ENCODE measurements around the gene GNAO1. TPM values are rescaled to one million over a fixed set of nuclear protein-coding genes. Genes with fewer than 3 reads are reported as not detected.

GNAO1 gene
- total RNA-seq, 1 experiment from 2014 or later = not detected

- TF ChIP-seq, protein P1, sequence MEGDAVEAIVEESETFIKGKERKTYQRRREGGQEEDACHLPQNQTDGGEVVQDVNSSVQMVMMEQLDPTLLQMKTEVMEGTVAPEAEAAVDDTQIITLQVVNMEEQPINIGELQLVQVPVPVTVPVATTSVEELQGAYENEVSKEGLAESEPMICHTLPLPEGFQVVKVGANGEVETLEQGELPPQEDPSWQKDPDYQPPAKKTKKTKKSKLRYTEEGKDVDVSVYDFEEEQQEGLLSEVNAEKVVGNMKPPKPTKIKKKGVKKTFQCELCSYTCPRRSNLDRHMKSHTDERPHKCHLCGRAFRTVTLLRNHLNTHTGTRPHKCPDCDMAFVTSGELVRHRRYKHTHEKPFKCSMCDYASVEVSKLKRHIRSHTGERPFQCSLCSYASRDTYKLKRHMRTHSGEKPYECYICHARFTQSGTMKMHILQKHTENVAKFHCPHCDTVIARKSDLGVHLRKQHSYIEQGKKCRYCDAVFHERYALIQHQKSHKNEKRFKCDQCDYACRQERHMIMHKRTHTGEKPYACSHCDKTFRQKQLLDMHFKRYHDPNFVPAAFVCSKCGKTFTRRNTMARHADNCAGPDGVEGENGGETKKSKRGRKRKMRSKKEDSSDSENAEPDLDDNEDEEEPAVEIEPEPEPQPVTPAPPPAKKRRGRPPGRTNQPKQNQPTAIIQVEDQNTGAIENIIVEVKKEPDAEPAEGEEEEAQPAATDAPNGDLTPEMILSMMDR (IDR thresholded peaks at IDR 0.05; ENCODE audit: unreplicated experiment) = no peak
- Mint-ChIP-seq H3K27ac (ENCODE audit: unreplicated experiment) (no peak overlapping the region), H3K4me3 (ENCODE audit: low read depth, unreplicated experiment) (no peak overlapping the region), H3K9me3 (ENCODE audit: low read depth, unreplicated experiment) (no peaks in the 10 kb centered on the region), H3K36me3 (ENCODE audit: insufficient read depth, unreplicated experiment) (no peaks in the 10 kb centered on the region), H3K4me1 (ENCODE audit: low read depth, unreplicated experiment) (peaks cover 21% of the 10 kb centered on the region), H3K27me3 (ENCODE audit: unreplicated experiment) (peaks cover 38% of the 10 kb centered on the region)
- intact Hi-C loops (cut with micrococcal nuclease; ENCODE audit: unreplicated experiment) = no loop called here
- DNase-seq = no peak
- CTCF ChIA-PET = interaction anchor here (0.7 kb wide), 2 partner anchors 297 to 984 kb away, joined by 4 to 7 read pairs; no protein-coding TSS in a partner anchor
- BruUV-seq (replicated peaks) = no TSS peak
Observed at GRCh38 chr16:56294014-56294413, 102.7 kb downstream of the GNAO1 start.

DNA sequence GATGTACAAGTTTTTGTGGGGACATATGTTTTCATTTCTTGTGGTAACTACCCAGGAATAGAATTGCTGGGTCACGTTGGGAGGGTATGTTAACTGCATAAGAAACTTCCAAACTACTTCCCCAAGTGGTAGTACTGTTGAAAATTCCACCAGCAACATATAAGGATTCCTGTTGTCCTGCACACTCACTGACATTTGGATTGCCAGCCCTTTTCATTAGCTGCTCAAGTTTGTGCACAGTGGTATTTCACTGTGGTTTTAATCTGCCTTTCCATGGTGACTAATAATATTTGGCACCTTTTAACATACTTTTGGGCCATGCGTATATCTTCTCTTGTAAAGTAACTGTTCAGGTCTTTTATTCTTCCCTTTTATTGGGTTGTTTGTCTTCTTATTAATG is 103.3 kb downstream of the GNAO1 start:
- intact Hi-C loops (cut with micrococcal nuclease; ENCODE audit: unreplicated experiment) = no loop called here
- CTCF ChIA-PET = no interaction called here
- no peak for DNase-seq
- Mint-ChIP-seq H3K4me3 (ENCODE audit: low read depth, unreplicated experiment) (no peak overlapping the region), H3K9me3 (ENCODE audit: low read depth, unreplicated experiment) (no peaks in the 10 kb centered on the region), H3K27ac (ENCODE audit: unreplicated experiment) (no peak overlapping the region), H3K27me3 (ENCODE audit: unreplicated experiment) (peaks cover 38% of the 10 kb centered on the region), H3K4me1 (ENCODE audit: low read depth, unreplicated experiment) (peaks cover 27% of the 10 kb centered on the region), H3K36me3 (ENCODE audit: insufficient read depth, unreplicated experiment) (no peaks in the 10 kb centered on the region)
- no TSS peak for BruUV-seq (replicated peaks)
- TF ChIP-seq, protein P1 (IDR thresholded peaks at IDR 0.05; ENCODE audit: unreplicated experiment) = no peak

GRCh38 chr16:56295059-56295665 is 103.9 kb downstream of the GNAO1 start:
- intact Hi-C loops (cut with micrococcal nuclease; ENCODE audit: unreplicated experiment) = no loop called here
- peaks cover 29% of the 10 kb centered on the region for H3K4me1 Mint-ChIP-seq (ENCODE audit: low read depth, unreplicated experiment)
- CTCF ChIA-PET = no interaction called here
- no peaks in the 10 kb centered on the region for H3K9me3 Mint-ChIP-seq (ENCODE audit: low read depth, unreplicated experiment)
- H3K27ac Mint-ChIP-seq (ENCODE audit: unreplicated experiment) = no peak overlapping the region
- no TSS peak for BruUV-seq (replicated peaks)
- TF ChIP-seq, protein P1 (IDR thresholded peaks at IDR 0.05; ENCODE audit: unreplicated experiment) = no peak
- peaks cover 37% of the 10 kb centered on the region for H3K27me3 Mint-ChIP-seq (ENCODE audit: unreplicated experiment)
- DNase-seq = no peak
- no peak overlapping the region for H3K4me3 Mint-ChIP-seq (ENCODE audit: low read depth, unreplicated experiment)
- H3K36me3 Mint-ChIP-seq (ENCODE audit: insufficient read depth, unreplicated experiment) = no peaks in the 10 kb centered on the region

- no peak for DNase-seq
- H3K36me3 Mint-ChIP-seq (ENCODE audit: insufficient read depth, unreplicated experiment) = no peaks in the 10 kb centered on the region
- H3K4me1 Mint-ChIP-seq (ENCODE audit: low read depth, unreplicated experiment) = peaks cover 29% of the 10 kb centered on the region
- BruUV-seq (replicated peaks) = no TSS peak
- no peak overlapping the region for H3K27ac Mint-ChIP-seq (ENCODE audit: unreplicated experiment)
- intact Hi-C loops (cut with micrococcal nuclease; ENCODE audit: unreplicated experiment) = no loop called here
- TF ChIP-seq, protein P1 (IDR thresholded peaks at IDR 0.05; ENCODE audit: unreplicated experiment) = no peak
- H3K9me3 Mint-ChIP-seq (ENCODE audit: low read depth, unreplicated experiment) = no peaks in the 10 kb centered on the region
- no peak overlapping the region for H3K4me3 Mint-ChIP-seq (ENCODE audit: low read depth, unreplicated experiment)
- peaks cover 29% of the 10 kb centered on the region for H3K27me3 Mint-ChIP-seq (ENCODE audit: unreplicated experiment)
- CTCF ChIA-PET = interaction anchor here (0.5 kb wide), 1 partner anchor 226 kb away, joined by 4 read pairs; no protein-coding TSS in a partner anchor
Observed at GRCh38 chr16:56295739-56296527, 104.6 kb downstream of the GNAO1 start.
